GM12878 (cell line): Measurements from ENCODE around the gene CDC34. TPM values are rescaled to one million over a fixed set of nuclear protein-coding genes. Genes with fewer than 3 reads are reported as not detected.

Experiments
- BCL11A ChIP-seq: IDR thresholded peaks from 2 replicates; pipeline ENCODE4 v1.6.1; 2011; ENCODE audit warnings: low read depth, low read length
- DPF2 ChIP-seq: fragments of 450-650 bp; IDR thresholded peaks from 2 replicates; pipeline ENCODE4 v1.6.1; 2017; ENCODE audit warnings: mild to moderate bottlenecking
- HCFC1 ChIP-seq: fragments of 150-350 bp; IDR thresholded peaks from 2 replicates; pipeline ENCODE4 v1.6.1; 2014; ENCODE audit warnings: low read length
- JUND ChIP-seq: IDR thresholded peaks from 2 replicates; pipeline ENCODE4 v1.6.1; 2012; ENCODE audit warnings: low read depth, mild to moderate bottlenecking, low read length, improper control_type of control experiment, moderate library complexity
- KDM1A ChIP-seq: fragments of 200-600 bp; sonication (generic); IDR thresholded peaks from 2 replicates; pipeline ENCODE4 v1.6.1; 2016; ENCODE audit warnings: borderline replicate concordance
- KLF5 ChIP-seq: fragments of 450-650 bp; IDR thresholded peaks from 2 replicates; pipeline ENCODE4 v1.6.1; 2014; ENCODE audit warnings: mild to moderate bottlenecking; ENCODE audit not compliant: partially characterized antibody
- LARP7 ChIP-seq: fragments of 450-650 bp; IDR thresholded peaks from 2 replicates; pipeline ENCODE4 v1.6.1; 2017; ENCODE audit warnings: mild to moderate bottlenecking
- MXI1 ChIP-seq: fragments of 150-350 bp; IDR thresholded peaks from 2 replicates; pipeline ENCODE4 v1.6.1; 2011; ENCODE audit warnings: low read depth, mild to moderate bottlenecking, inconsistent platforms, low read length, improper control_type of control experiment
- MYB ChIP-seq: fragments of 150-350 bp; IDR thresholded peaks from 2 replicates; pipeline ENCODE4 v1.6.1; 2014; ENCODE audit warnings: mild to moderate bottlenecking, low read depth, low read length, borderline replicate concordance
- NFXL1 ChIP-seq: fragments of 450-650 bp; IDR thresholded peaks from 2 replicates; pipeline ENCODE4 v1.6.1; 2017; ENCODE audit warnings: antibody characterized with exemption, mild to moderate bottlenecking, borderline replicate concordance
- NRF1 ChIP-seq: conservative IDR thresholded peaks from 2 replicates; pipeline ENCODE4 v1.6.1; 2011; ENCODE audit warnings: mild to moderate bottlenecking, low read depth, low read length, improper control_type of control experiment
- PAX5 ChIP-seq: IDR thresholded peaks from 2 replicates; pipeline ENCODE4 v1.6.1; 2011; ENCODE audit warnings: low read depth, low read length, borderline replicate concordance
- POLR2A ChIP-seq: IDR thresholded peaks from 2 replicates; pipeline ENCODE4 v1.6.1; 2011; ENCODE audit warnings: low read depth, mild to moderate bottlenecking, low read length
- POLR2AphosphoS2 ChIP-seq: IDR thresholded peaks from 2 replicates; pipeline ENCODE4 v1.6.1; 2011; ENCODE audit warnings: low read depth, mild to moderate bottlenecking, low read length, improper control_type of control experiment, moderate library complexity
- POLR2AphosphoS5 ChIP-seq: IDR thresholded peaks from 2 replicates; pipeline ENCODE4 v1.6.1; 2011; ENCODE audit warnings: mild to moderate bottlenecking, low read length, inconsistent platforms
- RB1 ChIP-seq: fragments of 450-650 bp; formaldehyde crosslinking; IDR thresholded peaks from 2 replicates; pipeline ENCODE4 v1.6.1; 2017; ENCODE audit warnings: mild to moderate bottlenecking, borderline replicate concordance
- RELB ChIP-seq: fragments of 450-650 bp; IDR thresholded peaks from 2 replicates; pipeline ENCODE4 v1.6.1; 2017; ENCODE audit warnings: low read depth, mild to moderate bottlenecking, moderate library complexity
- RFX5 ChIP-seq: IDR thresholded peaks from 2 replicates; pipeline ENCODE4 v1.6.1; 2011; ENCODE audit warnings: low read depth, low read length, improper control_type of control experiment
- SREBF1 ChIP-seq: IDR thresholded peaks from 2 replicates; pipeline ENCODE4 v1.6.1; 2012; ENCODE audit warnings: mild to moderate bottlenecking, low read length
- TARDBP ChIP-seq: IDR thresholded peaks from 2 replicates; pipeline ENCODE4 v1.6.1; 2016; ENCODE audit warnings: borderline replicate concordance
- TCF3 ChIP-seq: IDR thresholded peaks from 2 replicates; pipeline ENCODE4 v1.6.1; 2012; ENCODE audit warnings: low read depth, mild to moderate bottlenecking, low read length, borderline replicate concordance; ENCODE audit not compliant: insufficient read depth
- ZNF207 ChIP-seq: fragments of 450-650 bp; IDR thresholded peaks from 2 replicates; pipeline ENCODE4 v1.6.1; 2014; ENCODE audit warnings: antibody characterized with exemption, mild to moderate bottlenecking, borderline replicate concordance
- polyA plus RNA-seq, 11 experiments: library from polyadenylated mRNA; depleted of rRNA in 4 of 11; unstranded in 6 of 11; stranded (reverse) in 5 of 11; fragments of >200 nt; fragmentation: Nextera tagmentation in 4 of 11; fragmentation: Illumina TruSeq in 1 of 11; extraction: Ambion mirVana in 4 of 11; extraction: Trizol in 1 of 11; gene quantifications; 1 replicate in 1 of 11; 2 replicates in 10 of 11; pipeline versions ENCODE4 v1.2.1 to v1.2.3, GENCODE V29; 2011 to 2016; ENCODE audit warnings: inconsistent platforms in 2 of 11, missing spikeins in 2 of 11, low read depth in 1 of 11
- total RNA-seq, 4 experiments: library from RNA; depleted of rRNA in 3 of 4; stranded (reverse); fragments of >200 nt in 3 of 4; fragmentation: Illumina TruSeq in 1 of 4; extraction: Trizol in 1 of 4; gene quantifications; 2 replicates each; pipeline versions ENCODE4 v1.2.1 to v1.2.3, GENCODE V29; 2013 to 2021
- TF ChIP-seq, protein P1 (sequence below): fragments of 450-650 bp; IDR thresholded peaks from 2 replicates; pipeline ENCODE4 v1.6.1; 2017; ENCODE audit warnings: mild to moderate bottlenecking
- TF ChIP-seq, protein P2 (sequence below): fragments of 450-650 bp; IDR thresholded peaks from 2 replicates; pipeline ENCODE4 v1.6.1; 2016; ENCODE audit warnings: mild to moderate bottlenecking
- TF ChIP-seq, protein P3 (sequence below): IDR thresholded peaks from 2 replicates; pipeline ENCODE4 v1.6.1; 2012; ENCODE audit warnings: low read length, inconsistent platforms

Gene CDC34
- total and polyA plus RNA-seq, 10 of the 15 experiments (the other 5 are each of a cell fraction or from before 2014, with no cell fraction given), result 0.31 to 48.9 (median 28.5) TPM

DNA sequence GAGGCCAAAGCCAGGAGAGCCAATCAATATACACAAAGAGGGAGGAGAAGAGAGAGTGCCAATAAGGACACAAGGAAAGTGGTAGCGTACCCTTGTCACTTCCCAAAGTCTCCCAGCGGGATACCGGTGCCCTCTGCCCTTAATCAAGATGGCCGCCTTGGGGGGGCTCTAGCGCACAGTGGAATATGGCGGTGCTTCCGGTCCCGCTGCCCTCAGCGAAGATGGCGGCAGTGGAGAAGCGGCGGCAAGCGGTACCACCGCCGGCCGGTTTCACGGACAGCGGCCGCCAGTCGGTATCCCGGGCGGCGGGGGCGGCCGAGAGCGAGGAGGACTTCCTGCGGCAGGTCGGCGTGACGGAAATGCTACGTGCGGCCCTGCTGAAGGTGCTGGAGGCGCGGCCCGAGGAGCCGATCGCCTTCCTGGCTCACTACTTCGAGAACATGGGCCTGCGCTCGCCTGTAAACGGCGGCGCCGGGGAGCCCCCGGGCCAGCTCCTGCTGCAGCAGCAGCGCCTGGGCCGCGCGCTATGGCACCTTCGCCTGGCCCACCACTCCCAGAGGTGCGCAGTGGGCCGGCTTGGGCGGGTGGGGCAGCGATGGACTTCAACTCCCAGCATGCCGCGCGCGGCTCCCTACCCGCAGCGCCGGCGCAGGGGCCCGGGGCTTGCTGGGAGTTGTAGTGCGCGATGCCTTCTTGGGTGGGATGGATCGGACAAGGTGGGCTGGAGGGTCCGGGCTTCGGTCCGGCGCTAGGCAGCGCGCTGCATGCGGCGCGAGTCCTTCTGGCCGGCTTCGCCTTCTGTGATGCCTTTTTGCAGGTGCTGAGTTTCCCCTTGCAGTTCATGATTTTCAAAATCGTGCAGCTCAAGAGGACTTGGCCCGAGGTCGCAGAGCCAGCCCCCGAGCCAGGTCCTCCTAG lies 24.0 kb upstream of the CDC34 start, which contains the start of gene TPGS1 (continued):
- TF ChIP-seq MXI1 (peak; percentile 13; the same call in 1 of the 2 replicates), POLR2A (peak; percentile 87), DPF2 (no peak; the same call in 1 of the 2 replicates), BCL11A (0 out of 2 replicates have a peak, but pooled peaks have one; percentile 5), NRF1 (peak; percentile 54), TCF3 (0 out of 2 replicates have a peak, but pooled peaks have one; percentile 3), POLR2AphosphoS2 (0 out of 2 replicates have a peak, but pooled peaks have one; percentile 42), RFX5 (no peak), HCFC1 (peak; percentile 96), NFXL1 (no peak), RELB (peak; percentile 78; the same call in 1 of the 2 replicates), PAX5 (no peak; the same call in 1 of the 2 replicates), JUND (0 out of 2 replicates have a peak, but pooled peaks have one; percentile 16), KDM1A (no peak), KLF5 (peak; percentile 12), ZNF207 (peak; percentile 61; the same call in 1 of the 2 replicates), POLR2AphosphoS5 (peak; percentile 55; the same call in 1 of the 2 replicates), MYB (no peak), RB1 (peak; percentile 74; the same call in 1 of the 2 replicates), SREBF1 (peak; percentile 68), LARP7 (peak; percentile 79), TARDBP (peak; percentile 95)
- TF ChIP-seq, protein P1, sequence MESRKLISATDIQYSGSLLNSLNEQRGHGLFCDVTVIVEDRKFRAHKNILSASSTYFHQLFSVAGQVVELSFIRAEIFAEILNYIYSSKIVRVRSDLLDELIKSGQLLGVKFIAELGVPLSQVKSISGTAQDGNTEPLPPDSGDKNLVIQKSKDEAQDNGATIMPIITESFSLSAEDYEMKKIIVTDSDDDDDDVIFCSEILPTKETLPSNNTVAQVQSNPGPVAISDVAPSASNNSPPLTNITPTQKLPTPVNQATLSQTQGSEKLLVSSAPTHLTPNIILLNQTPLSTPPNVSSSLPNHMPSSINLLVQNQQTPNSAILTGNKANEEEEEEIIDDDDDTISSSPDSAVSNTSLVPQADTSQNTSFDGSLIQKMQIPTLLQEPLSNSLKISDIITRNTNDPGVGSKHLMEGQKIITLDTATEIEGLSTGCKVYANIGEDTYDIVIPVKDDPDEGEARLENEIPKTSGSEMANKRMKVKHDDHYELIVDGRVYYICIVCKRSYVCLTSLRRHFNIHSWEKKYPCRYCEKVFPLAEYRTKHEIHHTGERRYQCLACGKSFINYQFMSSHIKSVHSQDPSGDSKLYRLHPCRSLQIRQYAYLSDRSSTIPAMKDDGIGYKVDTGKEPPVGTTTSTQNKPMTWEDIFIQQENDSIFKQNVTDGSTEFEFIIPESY, result no peak
- TF ChIP-seq, protein P2, sequence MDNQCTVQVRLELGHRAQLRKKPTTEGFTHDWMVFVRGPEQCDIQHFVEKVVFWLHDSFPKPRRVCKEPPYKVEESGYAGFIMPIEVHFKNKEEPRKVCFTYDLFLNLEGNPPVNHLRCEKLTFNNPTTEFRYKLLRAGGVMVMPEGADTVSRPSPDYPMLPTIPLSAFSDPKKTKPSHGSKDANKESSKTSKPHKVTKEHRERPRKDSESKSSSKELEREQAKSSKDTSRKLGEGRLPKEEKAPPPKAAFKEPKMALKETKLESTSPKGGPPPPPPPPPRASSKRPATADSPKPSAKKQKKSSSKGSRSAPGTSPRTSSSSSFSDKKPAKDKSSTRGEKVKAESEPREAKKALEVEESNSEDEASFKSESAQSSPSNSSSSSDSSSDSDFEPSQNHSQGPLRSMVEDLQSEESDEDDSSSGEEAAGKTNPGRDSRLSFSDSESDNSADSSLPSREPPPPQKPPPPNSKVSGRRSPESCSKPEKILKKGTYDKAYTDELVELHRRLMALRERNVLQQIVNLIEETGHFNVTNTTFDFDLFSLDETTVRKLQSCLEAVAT, result peak; percentile 95
- TF ChIP-seq, protein P3, sequence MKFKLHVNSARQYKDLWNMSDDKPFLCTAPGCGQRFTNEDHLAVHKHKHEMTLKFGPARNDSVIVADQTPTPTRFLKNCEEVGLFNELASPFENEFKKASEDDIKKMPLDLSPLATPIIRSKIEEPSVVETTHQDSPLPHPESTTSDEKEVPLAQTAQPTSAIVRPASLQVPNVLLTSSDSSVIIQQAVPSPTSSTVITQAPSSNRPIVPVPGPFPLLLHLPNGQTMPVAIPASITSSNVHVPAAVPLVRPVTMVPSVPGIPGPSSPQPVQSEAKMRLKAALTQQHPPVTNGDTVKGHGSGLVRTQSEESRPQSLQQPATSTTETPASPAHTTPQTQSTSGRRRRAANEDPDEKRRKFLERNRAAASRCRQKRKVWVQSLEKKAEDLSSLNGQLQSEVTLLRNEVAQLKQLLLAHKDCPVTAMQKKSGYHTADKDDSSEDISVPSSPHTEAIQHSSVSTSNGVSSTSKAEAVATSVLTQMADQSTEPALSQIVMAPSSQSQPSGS, result no peak
